SH-SY5Y (cell line): ENCODE results near the gene PI16.

Source experiments
- GATA2 ChIP-seq: IDR thresholded peaks from 2 replicates; pipeline ENCODE4 v1.6.1; 2011; ENCODE audit warnings: mild to moderate bottlenecking, low read depth, low read length
- GATA3 ChIP-seq: IDR thresholded peaks from 2 replicates; pipeline ENCODE4 v1.6.1; 2011; ENCODE audit warnings: low read depth, mild to moderate bottlenecking, low read length, moderate library complexity

DNA sequence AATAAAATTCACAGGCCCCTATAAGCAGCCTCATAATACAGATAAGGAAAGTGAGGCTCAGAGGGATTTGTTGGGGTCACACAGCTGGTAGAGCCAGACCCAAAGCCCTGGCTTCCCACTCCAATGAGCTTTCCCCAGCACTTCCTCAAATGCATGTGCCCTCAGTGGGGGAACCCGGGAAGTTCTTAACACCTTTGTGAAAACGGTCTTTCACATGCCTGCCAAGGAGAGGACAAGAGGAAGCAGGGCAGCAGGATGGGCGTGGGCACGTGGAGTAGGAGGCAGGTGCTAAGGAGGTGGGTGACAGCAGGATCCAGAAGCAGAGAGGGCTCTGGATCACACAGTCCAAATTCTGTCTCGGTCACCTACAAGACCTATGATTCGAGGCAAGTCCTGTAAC lies 598 bp downstream of the PI16 start:
- TF ChIP-seq GATA2 (no peak), GATA3 (no peak)
